ENCODE data around the gene MAMSTR.
A peak's percentile ranks its signal among the peaks of the same experiment; 100 is the strongest.
"Not testable (repeated sequence)": the region's sequence is repeated elsewhere in the genome, so short reads cannot be mapped to it uniquely, and the experiment has no call there.

MAMSTR gene

GRCh38 chr19:48681127-48681470 is 38.4 kb downstream of the MAMSTR start:
- WGBS (ENCODE audit: insufficient coverage, insufficient read length) = no CpG with 5 or more reads among the region's 7 CpGs
- DNase-seq (ENCODE audit: low read depth, low spot score) = no peak
- no peak overlapping the region for H3K27ac ChIP-seq (ENCODE audit: low read length)
- no peaks in the 10 kb centered on the region for H3K36me3 ChIP-seq (ENCODE audit: control insufficient read depth, insufficient read depth, low read length)
- H3K9me3 ChIP-seq (ENCODE audit: control insufficient read depth, insufficient read depth, low read length) = no peaks in the 10 kb centered on the region
- H3K4me3 ChIP-seq (ENCODE audit: low read length) = no peak overlapping the region
- no peaks in the 10 kb centered on the region for H3K27me3 ChIP-seq (ENCODE audit: control insufficient read depth, insufficient read depth, low read length)
- H3K4me1 ChIP-seq (ENCODE audit: control insufficient read depth, insufficient read depth, low read length) = no peaks in the 10 kb centered on the region

- no CpG with 5 or more reads among the region's 45 CpGs for WGBS (ENCODE audit: insufficient coverage, insufficient read length)
- no peaks in the 10 kb centered on the region for H3K27me3 ChIP-seq (ENCODE audit: control insufficient read depth, insufficient read depth, low read length)
- H3K27ac ChIP-seq (ENCODE audit: low read length) = no peak overlapping the region
- no peaks in the 10 kb centered on the region for H3K9me3 ChIP-seq (ENCODE audit: control insufficient read depth, insufficient read depth, low read length)
- H3K4me1 ChIP-seq (ENCODE audit: control insufficient read depth, insufficient read depth, low read length) = no peaks in the 10 kb centered on the region
- DNase-seq (ENCODE audit: low read depth, low spot score) = no peak
- H3K36me3 ChIP-seq (ENCODE audit: control insufficient read depth, insufficient read depth, low read length) = no peaks in the 10 kb centered on the region
- no peak overlapping the region for H3K4me3 ChIP-seq (ENCODE audit: low read length)
Measured at GRCh38 chr19:48680436-48681126, 38.9 kb downstream of the MAMSTR start.

GRCh38 chr19:48680006-48680405 is 39.5 kb downstream of the MAMSTR start:
- H3K4me1 ChIP-seq (ENCODE audit: control insufficient read depth, insufficient read depth, low read length); H3K27ac ChIP-seq (ENCODE audit: low read length); H3K9me3 ChIP-seq (ENCODE audit: control insufficient read depth, insufficient read depth, low read length); H3K36me3 ChIP-seq (ENCODE audit: control insufficient read depth, insufficient read depth, low read length); DNase-seq (ENCODE audit: low read depth, low spot score); H3K4me3 ChIP-seq (ENCODE audit: low read length); H3K27me3 ChIP-seq (ENCODE audit: control insufficient read depth, insufficient read depth, low read length): not testable (repeated sequence)
- WGBS (ENCODE audit: insufficient coverage, insufficient read length) = no CpG with 5 or more reads among the region's 19 CpGs

- WGBS (ENCODE audit: insufficient coverage, insufficient read length) = no CpG with 5 or more reads among the region's 4 CpGs
- DNase-seq (ENCODE audit: low read depth, low spot score) = no peak
- H3K36me3 ChIP-seq (ENCODE audit: control insufficient read depth, insufficient read depth, low read length) = no peaks in the 10 kb centered on the region
- H3K9me3 ChIP-seq (ENCODE audit: control insufficient read depth, insufficient read depth, low read length) = no peaks in the 10 kb centered on the region
- no peak overlapping the region for H3K4me3 ChIP-seq (ENCODE audit: low read length)
- H3K4me1 ChIP-seq (ENCODE audit: control insufficient read depth, insufficient read depth, low read length) = peaks cover 7% of the 10 kb centered on the region
- no peak overlapping the region for H3K27ac ChIP-seq (ENCODE audit: low read length)
- H3K27me3 ChIP-seq (ENCODE audit: control insufficient read depth, insufficient read depth, low read length) = no peaks in the 10 kb centered on the region
Measured at GRCh38 chr19:48678201-48678600, 41.3 kb downstream of the MAMSTR start.

- no peak for DNase-seq (ENCODE audit: low read depth, low spot score)
- no CpG with 5 or more reads among the region's 13 CpGs for WGBS (ENCODE audit: insufficient coverage, insufficient read length)
- Histone ChIP-seq H3K4me3 (ENCODE audit: low read length) (no peak overlapping the region), H3K27me3 (ENCODE audit: control insufficient read depth, insufficient read depth, low read length) (no peaks in the 10 kb centered on the region), H3K9me3 (ENCODE audit: control insufficient read depth, insufficient read depth, low read length) (no peaks in the 10 kb centered on the region), H3K36me3 (ENCODE audit: control insufficient read depth, insufficient read depth, low read length) (no peaks in the 10 kb centered on the region), H3K4me1 (ENCODE audit: control insufficient read depth, insufficient read depth, low read length) (peaks cover 9% of the 10 kb centered on the region), H3K27ac (ENCODE audit: low read length) (no peak overlapping the region)
Measured at GRCh38 chr19:48676887-48677286, 42.6 kb downstream of the MAMSTR start.

- H3K36me3 ChIP-seq (ENCODE audit: control insufficient read depth, insufficient read depth, low read length) = no peaks in the 10 kb centered on the region
- H3K9me3 ChIP-seq (ENCODE audit: control insufficient read depth, insufficient read depth, low read length) = no peaks in the 10 kb centered on the region
- H3K4me3 ChIP-seq (ENCODE audit: low read length) = no peak overlapping the region
- H3K4me1 ChIP-seq (ENCODE audit: control insufficient read depth, insufficient read depth, low read length) = peaks cover 9% of the 10 kb centered on the region
- no peaks in the 10 kb centered on the region for H3K27me3 ChIP-seq (ENCODE audit: control insufficient read depth, insufficient read depth, low read length)
- H3K27ac ChIP-seq (ENCODE audit: low read length) = no peak overlapping the region
- no CpG with 5 or more reads among the region's 17 CpGs for WGBS (ENCODE audit: insufficient coverage, insufficient read length)
- DNase-seq (ENCODE audit: low read depth, low spot score) = no peak
Measured at GRCh38 chr19:48676487-48676886, 43.0 kb downstream of the MAMSTR start.

GRCh38 chr19:48674921-48675824 is 44.4 kb downstream of the MAMSTR start:
- Histone ChIP-seq H3K27ac (ENCODE audit: low read length) (no peak overlapping the region), H3K9me3 (ENCODE audit: control insufficient read depth, insufficient read depth, low read length) (no peaks in the 10 kb centered on the region), H3K4me1 (ENCODE audit: control insufficient read depth, insufficient read depth, low read length) (peaks cover 9% of the 10 kb centered on the region), H3K4me3 (ENCODE audit: low read length) (no peak overlapping the region), H3K27me3 (ENCODE audit: control insufficient read depth, insufficient read depth, low read length) (no peaks in the 10 kb centered on the region), H3K36me3 (ENCODE audit: control insufficient read depth, insufficient read depth, low read length) (no peaks in the 10 kb centered on the region)
- DNase-seq (ENCODE audit: low read depth, low spot score) = peak; percentile 92
- no CpG with 5 or more reads among the region's 28 CpGs for WGBS (ENCODE audit: insufficient coverage, insufficient read length)

GRCh38 chr19:48674216-48674809 is 45.2 kb downstream of the MAMSTR start:
- H3K4me3 ChIP-seq (ENCODE audit: low read length) = no peak overlapping the region
- WGBS (ENCODE audit: insufficient coverage, insufficient read length) = no CpG with 5 or more reads among the region's 19 CpGs
- no peak overlapping the region for H3K27ac ChIP-seq (ENCODE audit: low read length)
- DNase-seq (ENCODE audit: low read depth, low spot score) = no peak
- H3K36me3 ChIP-seq (ENCODE audit: control insufficient read depth, insufficient read depth, low read length) = no peaks in the 10 kb centered on the region
- peaks cover 9% of the 10 kb centered on the region for H3K4me1 ChIP-seq (ENCODE audit: control insufficient read depth, insufficient read depth, low read length)
- H3K9me3 ChIP-seq (ENCODE audit: control insufficient read depth, insufficient read depth, low read length) = no peaks in the 10 kb centered on the region
- H3K27me3 ChIP-seq (ENCODE audit: control insufficient read depth, insufficient read depth, low read length) = no peaks in the 10 kb centered on the region

- peaks cover 9% of the 10 kb centered on the region for H3K4me1 ChIP-seq (ENCODE audit: control insufficient read depth, insufficient read depth, low read length)
- WGBS (ENCODE audit: insufficient coverage, insufficient read length) = no CpG with 5 or more reads among the region's 25 CpGs
- no peak overlapping the region for H3K4me3 ChIP-seq (ENCODE audit: low read length)
- no peaks in the 10 kb centered on the region for H3K27me3 ChIP-seq (ENCODE audit: control insufficient read depth, insufficient read depth, low read length)
- DNase-seq (ENCODE audit: low read depth, low spot score) = no peak
- H3K36me3 ChIP-seq (ENCODE audit: control insufficient read depth, insufficient read depth, low read length) = no peaks in the 10 kb centered on the region
- H3K27ac ChIP-seq (ENCODE audit: low read length) = no peak overlapping the region
- no peaks in the 10 kb centered on the region for H3K9me3 ChIP-seq (ENCODE audit: control insufficient read depth, insufficient read depth, low read length)
Measured at GRCh38 chr19:48673436-48674100, 46.0 kb downstream of the MAMSTR start.

- Histone ChIP-seq H3K9me3 (ENCODE audit: control insufficient read depth, insufficient read depth, low read length) (no peaks in the 10 kb centered on the region), H3K27me3 (ENCODE audit: control insufficient read depth, insufficient read depth, low read length) (no peaks in the 10 kb centered on the region), H3K27ac (ENCODE audit: low read length) (no peak within 1 kb of the TSS), H3K36me3 (ENCODE audit: control insufficient read depth, insufficient read depth, low read length) (no peaks in the 10 kb centered on the region), H3K4me3 (ENCODE audit: low read length) (no peak within 1 kb of the TSS), H3K4me1 (ENCODE audit: control insufficient read depth, insufficient read depth, low read length) (peaks cover 9% of the 10 kb centered on the region)
- WGBS (ENCODE audit: insufficient coverage, insufficient read length) = no CpG with 5 or more reads among the region's 25 CpGs
- no peak for DNase-seq (ENCODE audit: low read depth, low spot score)
Measured at GRCh38 chr19:48672994-48673393, 46.5 kb downstream of the MAMSTR start, which contains the start of gene NTN5. Gene NTN5, minus strand, starts transcription at chr19:48673017. Its CDS starts 2,031 bp downstream, at chr19:48670986.
